Mesendoderm (in vitro differentiated cells): ENCODE measurements around the gene MAEL.

Source experiments
- DNase-seq: peaks from one replicate; pipeline ENCODE4 v3.0.0; 2013
- H2AK5ac ChIP-seq: 2 replicates; pipeline ENCODE4 v1.6.1; 2013; ENCODE audit warnings: low read length, inconsistent platforms
- H2BK120ac ChIP-seq: 2 replicates; pipeline ENCODE4 v1.6.1; 2013; ENCODE audit warnings: low read depth, mild to moderate bottlenecking, low read length, moderate library complexity, mixed read lengths
- H2BK15ac ChIP-seq: replicated peaks from 2 replicates; pipeline ENCODE4 v1.6.1; 2013; ENCODE audit warnings: low read depth, mild to moderate bottlenecking, moderate library complexity
- H2BK5ac ChIP-seq: 2 replicates; pipeline ENCODE4 v1.6.1; 2013; ENCODE audit warnings: low read length, inconsistent platforms
- H3K18ac ChIP-seq: 2 replicates; pipeline ENCODE4 v1.6.1; 2013; ENCODE audit warnings: mild to moderate bottlenecking, low read length, mixed read lengths
- H3K23ac ChIP-seq: one replicate; pipeline ENCODE4 v1.6.1; 2013; ENCODE audit warnings: low read length
- H3K27ac ChIP-seq: 2 replicates; pipeline ENCODE4 v1.5.1; 2013; ENCODE audit warnings: low read depth, mild to moderate bottlenecking, inconsistent platforms, low read length, moderate library complexity
- H3K27me3 ChIP-seq: 2 replicates; pipeline ENCODE4 v1.6.1; 2013; ENCODE audit warnings: low read length, control low read depth, mild to moderate bottlenecking, inconsistent platforms; ENCODE audit not compliant: insufficient read depth, poor library complexity
- H3K36me3 ChIP-seq: 2 replicates; pipeline ENCODE4 v1.6.1; 2013; ENCODE audit warnings: low read length, inconsistent platforms; ENCODE audit not compliant: control insufficient read depth, insufficient read depth
- H3K4ac ChIP-seq: one replicate; pipeline ENCODE4 v1.6.1; 2013; ENCODE audit warnings: low read depth, mild to moderate bottlenecking, low read length, moderate library complexity
- H3K4me1 ChIP-seq: 2 replicates; pipeline ENCODE4 v1.6.1; 2013; ENCODE audit warnings: low read depth, low read length, inconsistent platforms; ENCODE audit not compliant: control insufficient read depth
- H3K4me2 ChIP-seq: 2 replicates; pipeline ENCODE4 v1.6.1; 2013; ENCODE audit warnings: low read length
- H3K4me3 ChIP-seq: 2 replicates; pipeline ENCODE4 v1.5.1; 2013; ENCODE audit warnings: mild to moderate bottlenecking, low read length
- H3K56ac ChIP-seq: one replicate; pipeline ENCODE4 v1.6.1; 2013; ENCODE audit warnings: low read length
- H3K79me1 ChIP-seq: 2 replicates; pipeline ENCODE4 v1.6.1; 2013; ENCODE audit warnings: low read length, inconsistent platforms
- H3K79me2 ChIP-seq: 2 replicates; pipeline ENCODE4 v1.6.1; 2013; ENCODE audit warnings: mild to moderate bottlenecking, low read length; ENCODE audit not compliant: control insufficient read depth, insufficient read depth
- H3K9ac ChIP-seq: 2 replicates; pipeline ENCODE4 v1.6.1; 2013; ENCODE audit warnings: low read length, inconsistent platforms
- H4K5ac ChIP-seq: one replicate; pipeline ENCODE4 v1.6.1; 2013; ENCODE audit warnings: low read length
- H4K8ac ChIP-seq: one replicate; pipeline ENCODE4 v1.6.1; 2013; ENCODE audit warnings: low read depth, mild to moderate bottlenecking, control low read depth, low read length, moderate library complexity
- whole genome bisulfite sequencing: extraction: QIAGEN DNeasy Blood & Tissue Kit; methylation state at CpG from one replicate; pipeline ENCODE4 v1.1.7; 2013; ENCODE audit warnings: low lambda C conversion rate, missing lambda C conversion rate; ENCODE audit not compliant: insufficient coverage; ENCODE audit errors: extremely low coverage; 5-methylcytosine and 5-hydroxymethylcytosine counted together

Gene MAEL

DNA sequence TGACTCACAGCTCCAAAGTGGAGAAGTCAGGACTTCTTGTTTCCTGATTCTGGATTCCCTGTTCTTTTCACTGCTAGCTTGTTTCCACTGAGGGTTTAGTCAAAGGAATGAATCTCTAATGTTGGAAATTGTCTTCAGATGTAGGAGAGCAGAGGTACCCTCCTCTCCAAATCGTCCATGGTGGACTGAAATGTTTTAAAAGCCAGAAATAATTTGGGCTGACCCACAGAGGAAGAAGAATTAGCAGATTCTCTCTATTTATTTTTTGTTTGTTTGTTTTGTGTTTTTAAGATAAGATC, 70.7 kb downstream of the MAEL start:
- Histone ChIP-seq H3K79me2 (no peaks in the 10 kb centered on the region), H3K27me3 (no peaks in the 10 kb centered on the region), H4K8ac (no peak overlapping the region), H3K18ac (peak overlapping the region; percentile 24), H3K4me1 (peaks cover 6% of the 10 kb centered on the region), H3K27ac (no peak overlapping the region), H3K4ac (no peak overlapping the region), H2BK15ac (no peak overlapping the region), H2AK5ac (no peak overlapping the region), H3K56ac (no peak overlapping the region), H3K79me1 (no peaks in the 10 kb centered on the region), H3K9ac (no peak overlapping the region), H3K4me2 (no peak overlapping the region), H3K36me3 (no peaks in the 10 kb centered on the region), H3K23ac (no peak overlapping the region), H2BK5ac (no peak overlapping the region), H3K4me3 (no peak overlapping the region), H2BK120ac (no peak overlapping the region), H4K5ac (no peak overlapping the region)
- no peak for DNase-seq
- WGBS: no CpG with 5 or more reads among the region's 1 CpG

DNA sequence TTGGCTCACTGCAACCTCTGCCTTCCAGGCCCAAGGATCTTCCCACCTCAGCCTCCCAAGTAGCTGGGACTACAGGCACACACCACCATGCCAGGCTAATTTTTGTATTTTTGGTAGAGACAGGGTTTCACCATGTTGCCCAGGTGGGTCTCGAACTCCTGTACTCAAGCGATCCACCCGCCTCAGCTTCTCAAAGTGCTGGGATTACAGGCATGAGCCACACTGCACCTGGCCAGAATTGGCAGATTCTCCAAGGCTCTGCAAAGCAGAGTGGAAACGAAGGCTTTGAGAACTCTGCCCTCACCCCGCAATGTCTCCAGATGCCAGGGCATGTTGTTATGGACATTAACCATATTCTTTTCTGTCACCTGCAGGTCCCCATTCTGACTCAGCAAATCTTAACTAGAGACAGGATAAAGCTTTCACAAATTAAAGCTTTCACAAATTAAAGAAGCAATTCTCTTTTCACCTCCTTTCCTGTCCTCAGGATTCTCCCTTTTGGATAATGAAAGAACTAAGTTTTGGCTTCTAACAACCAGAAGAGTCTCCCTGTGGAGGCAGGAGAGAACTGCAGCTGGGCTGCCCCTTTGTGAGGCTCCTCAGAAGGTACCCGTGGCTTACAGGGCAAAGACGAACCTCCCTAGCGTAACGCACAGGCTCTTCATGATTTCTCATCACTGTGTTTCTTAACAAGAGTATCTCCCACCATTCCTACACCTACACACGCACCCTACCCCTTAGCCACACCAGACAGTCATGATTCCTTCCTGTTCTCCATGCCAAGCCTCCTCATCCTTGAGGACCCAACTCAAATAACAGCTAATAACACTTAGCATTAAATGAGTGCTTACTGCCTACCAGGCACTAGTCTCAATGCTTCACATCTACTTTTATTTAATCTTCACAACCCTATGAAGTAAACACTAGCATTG, 71.3 kb downstream of the MAEL start:
- Histone ChIP-seq H3K27me3 (no peaks in the 10 kb centered on the region), H3K4ac (no peak overlapping the region), H2BK120ac (no peak overlapping the region), H3K79me1 (no peaks in the 10 kb centered on the region), H2BK5ac (no peak overlapping the region), H3K4me1 (peaks cover 6% of the 10 kb centered on the region), H3K23ac (no peak overlapping the region), H4K5ac (no peak overlapping the region), H4K8ac (no peak overlapping the region), H2AK5ac (no peak overlapping the region), H3K4me2 (no peak overlapping the region), H3K18ac (no peak overlapping the region), H3K9ac (no peak overlapping the region), H3K36me3 (no peaks in the 10 kb centered on the region), H3K27ac (no peak overlapping the region), H3K79me2 (no peaks in the 10 kb centered on the region), H3K56ac (no peak overlapping the region), H2BK15ac (no peak overlapping the region), H3K4me3 (no peak overlapping the region)
- WGBS: no CpG with 5 or more reads among the region's 10 CpGs
- peak; percentile 47 for DNase-seq

DNA sequence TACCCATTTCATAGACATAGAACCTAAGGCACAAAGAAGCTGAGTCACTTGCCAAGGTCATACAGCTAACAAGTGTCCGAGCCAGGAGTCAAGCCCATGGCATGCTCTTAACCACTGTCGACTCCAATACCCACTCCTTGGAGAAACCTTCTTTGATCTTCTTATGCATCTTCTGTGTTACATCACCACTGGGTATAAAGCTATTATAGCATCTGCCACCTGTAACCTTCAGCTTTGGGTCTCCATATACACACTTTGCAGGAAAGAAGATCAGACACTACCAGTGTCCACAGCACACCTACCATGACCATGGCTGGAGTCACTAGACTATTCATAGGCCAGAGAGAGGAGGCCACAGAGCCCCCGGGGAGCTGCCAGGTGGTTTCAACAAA, 72.0 kb downstream of the MAEL start:
- H2BK120ac ChIP-seq: no peak overlapping the region
- no CpG with 5 or more reads among the region's 3 CpGs for WGBS
- H3K56ac ChIP-seq: no peak overlapping the region
- H2BK5ac ChIP-seq: no peak overlapping the region
- no peak overlapping the region for H2AK5ac ChIP-seq
- no peak overlapping the region for H3K9ac ChIP-seq
- H4K5ac ChIP-seq: no peak overlapping the region
- no peak overlapping the region for H3K18ac ChIP-seq
- no peak overlapping the region for H3K27ac ChIP-seq
- no peaks in the 10 kb centered on the region for H3K79me2 ChIP-seq
- no peak overlapping the region for H3K23ac ChIP-seq
- H3K36me3 ChIP-seq: no peaks in the 10 kb centered on the region
- no peaks in the 10 kb centered on the region for H3K79me1 ChIP-seq
- no peak for DNase-seq
- no peak overlapping the region for H3K4me2 ChIP-seq
- peaks cover 6% of the 10 kb centered on the region for H3K4me1 ChIP-seq
- H3K27me3 ChIP-seq: no peaks in the 10 kb centered on the region
- H4K8ac ChIP-seq: no peak overlapping the region
- no peak overlapping the region for H3K4me3 ChIP-seq
- H2BK15ac ChIP-seq: no peak overlapping the region
- H3K4ac ChIP-seq: no peak overlapping the region

DNA sequence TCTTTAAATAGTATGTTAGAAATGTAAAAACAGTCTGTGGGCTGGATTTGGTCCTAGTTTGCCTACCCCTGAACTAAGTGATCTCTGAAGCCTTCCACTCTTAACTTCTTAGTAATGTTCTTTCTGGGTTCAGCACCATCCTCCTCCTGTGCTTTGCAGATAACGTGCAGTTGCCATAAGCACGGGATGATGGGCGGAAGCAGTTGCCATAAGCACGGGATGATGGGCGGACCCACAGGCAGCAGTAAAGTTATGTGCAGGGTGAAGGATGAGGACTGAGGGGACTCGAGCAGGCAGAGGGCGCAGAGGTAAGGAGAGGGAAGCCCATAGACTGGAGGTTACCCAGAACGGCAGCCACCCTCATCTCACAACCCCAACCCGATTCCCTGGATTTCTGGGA, 75.5 kb downstream of the MAEL start:
- Histone ChIP-seq H3K4me1 (no peaks in the 10 kb centered on the region), H3K27me3 (no peaks in the 10 kb centered on the region), H2BK5ac (no peak overlapping the region), H4K5ac (no peak overlapping the region), H3K23ac (no peak overlapping the region), H3K79me2 (no peaks in the 10 kb centered on the region), H3K56ac (no peak overlapping the region), H3K9ac (no peak overlapping the region), H3K4me3 (no peak overlapping the region), H3K18ac (no peak overlapping the region), H4K8ac (no peak overlapping the region), H3K79me1 (no peaks in the 10 kb centered on the region), H2BK15ac (no peak overlapping the region), H2AK5ac (no peak overlapping the region), H3K27ac (no peak overlapping the region), H2BK120ac (no peak overlapping the region), H3K4me2 (no peak overlapping the region), H3K4ac (no peak overlapping the region), H3K36me3 (no peaks in the 10 kb centered on the region)
- WGBS: no CpG with 5 or more reads among the region's 9 CpGs
- DNase-seq: no peak

DNA sequence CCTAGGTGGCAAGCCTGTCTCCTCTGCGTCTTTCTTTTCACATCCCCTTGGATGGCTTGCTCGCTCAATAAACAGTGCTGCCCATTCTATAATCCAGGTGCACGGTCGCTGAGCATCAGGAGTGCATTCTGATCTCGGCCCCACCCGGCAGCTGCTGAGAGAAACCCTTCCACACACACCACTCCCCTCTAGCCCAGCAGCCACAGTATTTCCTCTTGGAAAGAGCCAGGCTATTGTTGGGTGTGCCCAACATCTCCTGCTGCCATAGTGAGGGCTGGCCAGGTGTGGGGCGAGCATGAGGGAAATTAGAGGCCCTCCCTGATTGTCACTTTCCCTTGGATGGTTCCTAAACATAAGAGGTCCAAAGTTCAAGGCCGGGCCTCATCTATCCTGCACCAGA, 76.4 kb downstream of the MAEL start:
- no peak overlapping the region for H4K5ac ChIP-seq
- H3K36me3 ChIP-seq: no peaks in the 10 kb centered on the region
- no peak overlapping the region for H2BK5ac ChIP-seq
- H3K4me3 ChIP-seq: no peak overlapping the region
- no peaks in the 10 kb centered on the region for H3K79me1 ChIP-seq
- H3K18ac ChIP-seq: no peak overlapping the region
- H3K79me2 ChIP-seq: no peaks in the 10 kb centered on the region
- H3K4me2 ChIP-seq: no peak overlapping the region
- no peak for DNase-seq
- no peak overlapping the region for H4K8ac ChIP-seq
- H3K27ac ChIP-seq: no peak overlapping the region
- no peaks in the 10 kb centered on the region for H3K27me3 ChIP-seq
- H3K23ac ChIP-seq: no peak overlapping the region
- H3K56ac ChIP-seq: no peak overlapping the region
- H3K4ac ChIP-seq: no peak overlapping the region
- H3K9ac ChIP-seq: no peak overlapping the region
- no peak overlapping the region for H2BK120ac ChIP-seq
- no peak overlapping the region for H2BK15ac ChIP-seq
- H3K4me1 ChIP-seq: no peaks in the 10 kb centered on the region
- no peak overlapping the region for H2AK5ac ChIP-seq
- no CpG with 5 or more reads among the region's 8 CpGs for WGBS
